HEK293 (cell line): ENCODE results near the gene TEAD4.

Source experiments
- CTCF ChIP-seq: fragments of 450-650 bp; formaldehyde crosslinking; IDR thresholded peaks from 2 replicates; pipeline ENCODE4 v1.5.1; 2016; ENCODE audit warnings: missing biosample characterization, missing genetic modification characterization
- PBX3 ChIP-seq: sonication (generic); formaldehyde crosslinking; IDR thresholded peaks from 2 replicates; pipeline ENCODE4 v1.8.1; 2022; ENCODE audit warnings: mild to moderate bottlenecking, moderate library complexity, missing genetic modification reagents
- ZBTB8A ChIP-seq: fragments of 450-650 bp; formaldehyde crosslinking; IDR thresholded peaks from 2 replicates; pipeline ENCODE4 v1.5.1; 2016; ENCODE audit warnings: missing biosample characterization, missing genetic modification characterization
- ZNF114 ChIP-seq: fragments of 450-650 bp; formaldehyde crosslinking; IDR thresholded peaks from 2 replicates; pipeline ENCODE4 v1.5.0; 2017; ENCODE audit warnings: missing biosample characterization, missing genetic modification characterization
- ZNF121 ChIP-seq: fragments of 450-650 bp; formaldehyde crosslinking; IDR thresholded peaks from 2 replicates; pipeline ENCODE4 v1.5.1; 2016; ENCODE audit warnings: missing biosample characterization, missing genetic modification characterization
- ZNF24 ChIP-seq: fragments of 450-650 bp; formaldehyde crosslinking; IDR thresholded peaks from 2 replicates; pipeline ENCODE4 v1.5.1; 2016; ENCODE audit warnings: missing biosample characterization, missing genetic modification characterization
- ZNF398 ChIP-seq: fragments of 450-650 bp; formaldehyde crosslinking; IDR thresholded peaks from 2 replicates; pipeline ENCODE4 v1.5.1; 2017; ENCODE audit warnings: missing biosample characterization, missing genetic modification characterization
- ZNF518A ChIP-seq: fragments of 450-650 bp; formaldehyde crosslinking; conservative IDR thresholded peaks from 2 replicates; pipeline ENCODE4 v1.5.1; 2016; ENCODE audit warnings: low read depth, missing biosample characterization, missing genetic modification characterization
- ZNF629 ChIP-seq: fragments of 450-650 bp; formaldehyde crosslinking; IDR thresholded peaks from 2 replicates; pipeline ENCODE4 v1.5.1; 2017; ENCODE audit warnings: missing biosample characterization, missing genetic modification characterization
- ZNF654 ChIP-seq: fragments of 450-650 bp; formaldehyde crosslinking; IDR thresholded peaks from 2 replicates; pipeline ENCODE4 v1.5.1; 2016; ENCODE audit warnings: low read depth, missing biosample characterization, missing genetic modification characterization
- ZNF791 ChIP-seq: fragments of 450-650 bp; formaldehyde crosslinking; IDR thresholded peaks from 2 replicates; pipeline ENCODE4 v1.5.1; 2016; ENCODE audit warnings: missing biosample characterization, missing genetic modification characterization
- ZNF837 ChIP-seq: fragments of 450-650 bp; formaldehyde crosslinking; IDR thresholded peaks from 2 replicates; pipeline ENCODE4 v1.5.1; 2016; ENCODE audit warnings: missing biosample characterization, missing genetic modification characterization
- ZSCAN23 ChIP-seq: fragments of 450-650 bp; formaldehyde crosslinking; IDR thresholded peaks from 2 replicates; pipeline ENCODE4 v1.5.1; 2016; ENCODE audit warnings: missing biosample characterization, missing genetic modification characterization
- ZSCAN30 ChIP-seq: fragments of 450-650 bp; IDR thresholded peaks from 2 replicates; pipeline ENCODE4 v1.5.1; 2018; ENCODE audit warnings: missing biosample characterization, mild to moderate bottlenecking, missing genetic modification characterization, moderate library complexity

GRCh38 chr12:3005736-3006135, 46.5 kb downstream of the TEAD4 start:
- no peak for TF ChIP-seq ZSCAN23 (tag by site-specific recombination)
- no peak for TF ChIP-seq PBX3 (CRISPR knock-in tag)
- TF ChIP-seq CTCF (tag by site-specific recombination), result no peak
- no peak for TF ChIP-seq ZSCAN30 (tag by site-specific recombination)
- TF ChIP-seq ZNF654 (tag by site-specific recombination), result no peak
- TF ChIP-seq ZBTB8A, result no peak
- no peak for TF ChIP-seq ZNF121 (tag by site-specific recombination)
- no peak for TF ChIP-seq ZNF629 (tag by site-specific recombination)
- TF ChIP-seq ZNF24 (tag by site-specific recombination), result no peak
- TF ChIP-seq ZNF791 (tag by site-specific recombination), result no peak
- TF ChIP-seq ZNF398 (tag by site-specific recombination), result no peak
- TF ChIP-seq ZNF837, result no peak
- no peak for TF ChIP-seq ZNF518A (tag by site-specific recombination)
- TF ChIP-seq ZNF114 (tag by site-specific recombination), result no peak
